GM23248 (cell line): Measurements from ENCODE around the gene TRDN.

ENCODE experiments used
- EZH2 ChIP-seq: fragments of 200-600 bp; sonication (generic); IDR thresholded peaks from 2 replicates; pipeline ENCODE4 v1.6.1; 2018; ENCODE audit warnings: antibody characterized with exemption, mild to moderate bottlenecking; ENCODE audit not compliant: insufficient read depth, poor library complexity, severe bottlenecking
- EZH2phosphoT487 ChIP-seq: fragments of 200-600 bp; sonication (generic); IDR thresholded peaks from 2 replicates; pipeline ENCODE4 v1.6.1; 2018; ENCODE audit warnings: antibody characterized with exemption, moderate library complexity, mild to moderate bottlenecking, low read depth; ENCODE audit not compliant: insufficient read depth

GRCh38 chr6:123309130-123309529, 327.6 kb downstream of the TRDN start:
- no peak for TF ChIP-seq EZH2
- TF ChIP-seq EZH2phosphoT487 = no peak
